ENCODE measurements around the gene BICRAL. TPM values are rescaled to one million over a fixed set of nuclear protein-coding genes. Genes with fewer than 3 reads are reported as not detected.
A peak's percentile ranks its signal among the peaks of the same experiment; 100 is the strongest.

BICRAL gene
- total and polyA plus RNA-seq, 9 of the 15 experiments (the other 6 are each of a cell fraction or from before 2014, with no cell fraction given) = 1.2 to 11.9 (median 5.6) TPM

- TF ChIP-seq MLLT1 (IDR thresholded peaks at IDR 0.05) (no peak), NCOR1 (IDR thresholded peaks at IDR 0.05) (no peak), SIN3B (IDR thresholded peaks at IDR 0.05; ENCODE audit: low read depth) (no peak), ZNF239 (CRISPR knock-in tag; IDR thresholded peaks at IDR 0.05) (no peak)
Observed at GRCh38 chr6:42896178-42896719, 114.4 kb downstream of the BICRAL start (continued).

- Histone ChIP-seq H3K79me2 (ENCODE audit: control insufficient read depth, insufficient read depth, low read length) (no peaks in the 10 kb centered on the region), H4K20me1 (replicated peaks; ENCODE audit: control insufficient read depth, insufficient read depth, low read length) (no peaks in the 10 kb centered on the region), H3K36me3 (ENCODE audit: control insufficient read depth, insufficient read depth, low read length) (no peaks in the 10 kb centered on the region), H3K4me1 (replicated peaks in 1 of 2; ENCODE audit: control insufficient read depth in 2 of 2, insufficient read depth in 2 of 2, low read length in 2 of 2) (peaks cover 0 to 11% of the 10 kb centered on the region in 2 experiments; a peak in 3 of 5 replicates), H3K9ac (ENCODE audit: insufficient read depth in 1 of 2, low read depth in 2 of 2, low read length in 2 of 2) (no peak overlapping the region), H3K9me3 (replicated peaks; ENCODE audit: control insufficient read depth, insufficient read depth, low read depth, low read length) (no peaks in the 10 kb centered on the region), H2AFZ (ENCODE audit: low read depth, low read length) (peak overlapping the region; percentile 53; the same call in 1 of the 2 replicates), H3K27ac (ENCODE audit: extremely low read depth, low read depth, low read length) (0 out of 3 replicates have a peak overlapping the region, but pooled peaks have one; percentile 15), H3K4me3 (no peak overlapping the region), H3K4me2 (ENCODE audit: insufficient read depth, low read length) (no peak overlapping the region), H3K27me3 (ENCODE audit: control insufficient read depth in 2 of 2, insufficient read depth in 2 of 2, low read length in 2 of 2) (no peaks in the 10 kb centered on the region), H3K9me1 (ENCODE audit: control insufficient read depth, insufficient read depth, low read length) (no peaks in the 10 kb centered on the region)
- FAIRE-seq (peak; percentile 69), DNase-seq (ENCODE audit: extremely low read depth in 1 of 4, low spot score in 3 of 4) (peak; percentile 59 to 85 (median 62)), ATAC-seq (no peak)
- POLR2A ChIA-PET = no interaction called here
- intact Hi-C loops (cut with micrococcal nuclease) = loop anchor here (1.0 to 5.0 kb wide), 4 partner anchors 152 to 732 kb away; partner anchors contain the start of gene TBCC
- CTCF ChIA-PET (ENCODE audit: low intra/inter-chr PET ratio) = interaction anchor here (0.6 to 2.0 kb wide), 8 partner anchors 22 to 824 kb away, joined by 3 to 26 read pairs (median 3); no protein-coding TSS in a partner anchor
- BruUV-seq (replicated peaks) = no TSS peak
- 5% methylated on average over 10 of the region's 10 CpGs for WGBS (ENCODE audit: insufficient coverage, low coverage, missing lambda C conversion rate)
- in situ Hi-C loops (cut with MboI) = no loop called here
- no peak for TF ChIP-seq MEIS2 (IDR thresholded peaks at IDR 0.05; ENCODE audit: partially characterized antibody)
- no peak for TF ChIP-seq ZNF165 (CRISPR knock-in tag; IDR thresholded peaks at IDR 0.05; ENCODE audit: borderline replicate concordance)
- no peak for TF ChIP-seq SLC30A9 (CRISPR knock-in tag; IDR thresholded peaks at IDR 0.05)
- no peak for TF ChIP-seq ZBTB1 (CRISPR knock-in tag; IDR thresholded peaks at IDR 0.05; ENCODE audit: borderline replicate concordance, low read depth)
- peak; percentile 35; the same call in 1 of the 2 replicates for TF ChIP-seq CXXC5 (CRISPR knock-in tag; IDR thresholded peaks at IDR 0.05)
- TF ChIP-seq KDM1A (IDR thresholded peaks at IDR 0.05) = no peak
- TF ChIP-seq ZNF398 (CRISPR knock-in tag; IDR thresholded peaks at IDR 0.05) = no peak
- TF ChIP-seq POLR2A (conservative IDR thresholded peaks at IDR 0.05) = no peak
- TF ChIP-seq ZNF764 (CRISPR knock-in tag; IDR thresholded peaks at IDR 0.05; ENCODE audit: low read depth) = no peak
- TF ChIP-seq RAD21 (CRISPR knock-in tag; conservative IDR thresholded peaks at IDR 0.05 in 1 of 2, IDR thresholded peaks at IDR 0.05 in 1 of 2) = peak; percentile 75 to 78
- no peak for TF ChIP-seq PTBP1 (IDR thresholded peaks at IDR 0.05; ENCODE audit: low read depth, low read length)
- no peak for TF ChIP-seq IRF1 (CRISPR knock-in tag; IDR thresholded peaks at IDR 0.05; ENCODE audit: borderline replicate concordance)
- no peak for TF ChIP-seq ZNF217 (CRISPR knock-in tag; IDR thresholded peaks at IDR 0.05)
- peak; percentile 61 for TF ChIP-seq SMC3 (conservative IDR thresholded peaks at IDR 0.05; ENCODE audit: insufficient read depth, low read depth, low read length)
Observed at GRCh38 chr6:42898891-42899361, 117.1 kb downstream of the BICRAL start.

Measured in K562 (cell line).